Fibroblast of skin of back (primary cell): ENCODE results near the gene C1QTNF5.

Experiments
- DNase-seq: peaks from one replicate; pipeline ENCODE4 v3.0.0-alpha.2; 2013

The C1QTNF5 gene

DNA sequence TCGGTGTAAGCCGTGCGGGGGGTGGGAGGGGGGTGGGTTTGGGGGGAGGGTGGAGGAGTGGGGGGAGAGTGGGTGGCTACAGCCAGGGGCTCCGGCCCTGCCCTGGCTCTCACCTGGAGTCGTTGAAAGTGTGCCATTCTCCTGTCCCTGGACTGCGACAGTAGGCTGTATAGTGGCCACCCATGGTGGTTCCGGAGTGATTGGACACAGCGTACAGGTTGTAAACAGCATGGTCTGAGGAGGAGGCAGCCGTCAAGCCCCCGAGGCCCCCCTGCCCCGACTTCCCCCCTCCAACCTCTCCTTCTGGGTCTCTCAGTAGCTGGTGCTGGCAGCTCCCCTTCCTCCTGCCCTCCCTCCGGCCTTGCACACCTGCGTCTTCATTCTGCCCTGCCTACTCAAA is 16.4 kb upstream of the C1QTNF5 start:
- no peak for DNase-seq

DNA sequence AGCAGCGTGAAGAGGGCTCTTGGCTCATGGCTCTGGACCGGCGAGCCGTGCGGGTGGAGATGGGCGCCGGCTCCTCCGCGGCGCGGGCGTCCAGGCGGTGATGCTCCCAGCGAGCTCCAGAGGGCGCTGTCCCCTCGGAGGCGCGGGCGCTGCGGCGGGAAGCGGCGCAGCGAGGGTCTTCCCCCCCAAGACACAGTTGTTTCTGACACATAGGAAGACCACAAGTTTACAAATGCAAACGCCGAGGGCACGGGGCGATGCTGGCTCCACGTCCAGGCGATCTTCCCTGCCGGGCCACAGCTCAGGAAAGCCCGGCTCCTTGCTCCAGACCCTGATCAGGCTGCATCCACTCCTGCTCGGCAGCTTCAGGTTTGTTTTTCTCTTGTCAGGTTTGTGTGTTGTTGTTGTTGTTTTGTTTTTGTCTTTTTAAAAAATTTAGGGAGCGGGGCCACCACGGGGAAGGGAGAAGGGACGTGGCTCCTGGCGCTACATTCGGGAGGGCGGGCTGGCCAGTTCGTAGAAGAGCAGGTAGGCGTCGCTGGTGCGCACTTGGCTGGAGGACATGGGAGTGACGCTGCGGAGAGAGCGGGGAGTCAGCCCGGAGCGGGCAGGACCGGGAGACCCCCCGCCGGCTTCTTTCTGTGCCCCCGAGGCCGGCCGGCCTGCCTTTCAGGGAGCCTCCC is 15.8 kb upstream of the C1QTNF5 start:
- DNase-seq, result peak; percentile 75

DNA sequence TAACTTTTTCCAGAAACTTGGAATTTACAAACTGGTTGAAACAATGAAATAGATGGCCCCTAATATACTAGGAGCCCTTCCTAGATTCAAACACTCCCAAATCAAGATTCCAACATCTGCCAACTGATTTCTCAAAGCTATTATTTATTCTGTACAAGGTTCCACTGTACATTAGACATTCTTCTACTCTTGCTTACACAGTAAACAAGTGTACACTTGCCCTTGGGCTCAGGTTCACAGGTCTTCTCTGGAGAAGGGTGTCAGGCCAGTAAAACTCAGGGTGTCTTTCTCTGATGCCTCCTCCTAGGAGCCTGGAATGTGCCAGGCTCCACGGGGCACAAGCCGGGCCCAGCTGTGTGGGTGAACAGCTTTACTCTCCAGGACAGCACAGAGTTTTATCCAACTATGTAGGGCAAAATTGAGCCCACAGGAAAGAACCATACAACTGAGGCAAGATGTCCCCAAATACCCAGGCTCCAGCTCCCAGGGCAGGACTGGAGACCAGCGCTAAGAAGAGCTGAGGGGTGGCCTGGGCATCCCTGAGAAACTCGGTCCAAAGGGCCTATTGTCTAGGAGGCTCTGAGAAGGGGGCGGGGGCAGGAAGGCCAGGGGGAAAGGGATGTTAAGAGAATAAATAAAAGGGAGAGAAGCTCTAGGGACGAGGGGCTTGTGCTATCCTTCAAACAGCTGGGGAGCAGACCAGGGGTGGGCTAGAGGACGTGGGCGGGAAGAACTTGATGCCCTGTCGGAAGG is 14.6 kb upstream of the C1QTNF5 start:
- DNase-seq, result no peak

DNA sequence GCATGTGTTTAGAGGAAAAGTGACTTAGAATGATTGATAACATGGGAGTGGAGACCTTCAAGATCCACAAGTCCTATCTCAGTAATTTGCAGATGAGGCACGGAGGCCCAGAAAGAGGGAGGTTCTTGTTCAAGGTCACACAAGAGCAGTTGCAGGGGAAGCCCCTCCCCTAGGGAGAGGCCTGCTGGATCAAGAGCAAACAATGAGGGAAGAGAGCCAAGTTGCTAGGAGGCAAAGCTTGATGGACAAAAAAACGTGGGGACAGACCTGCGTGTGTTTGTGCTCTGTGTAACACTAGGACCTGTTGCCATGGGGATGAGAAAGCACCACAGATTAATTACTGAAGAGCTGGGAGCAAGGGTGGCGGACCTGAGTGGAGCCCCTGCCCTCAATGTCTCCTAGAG is 12.2 kb upstream of the C1QTNF5 start:
- DNase-seq, result no peak

DNA sequence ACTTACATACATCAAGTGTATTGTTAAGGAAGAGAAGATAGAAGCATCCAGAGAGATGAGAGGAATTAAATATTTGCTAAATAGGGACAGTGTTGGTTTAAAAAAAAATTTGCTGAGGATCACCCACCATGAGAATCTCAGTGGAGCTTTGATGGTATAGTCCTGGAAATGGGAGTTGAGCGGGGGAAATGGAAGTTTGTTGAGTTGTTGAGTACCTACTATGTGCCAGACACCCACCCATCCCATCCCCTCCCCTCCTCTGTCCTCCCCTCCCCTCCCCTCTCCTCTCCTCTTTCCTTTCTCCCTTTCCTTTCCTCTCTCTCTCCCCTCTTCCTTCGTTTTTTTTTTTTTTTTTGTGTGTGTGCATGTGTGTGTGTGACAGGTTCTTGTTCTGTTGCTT is 10.5 kb upstream of the C1QTNF5 start:
- no peak for DNase-seq

DNA sequence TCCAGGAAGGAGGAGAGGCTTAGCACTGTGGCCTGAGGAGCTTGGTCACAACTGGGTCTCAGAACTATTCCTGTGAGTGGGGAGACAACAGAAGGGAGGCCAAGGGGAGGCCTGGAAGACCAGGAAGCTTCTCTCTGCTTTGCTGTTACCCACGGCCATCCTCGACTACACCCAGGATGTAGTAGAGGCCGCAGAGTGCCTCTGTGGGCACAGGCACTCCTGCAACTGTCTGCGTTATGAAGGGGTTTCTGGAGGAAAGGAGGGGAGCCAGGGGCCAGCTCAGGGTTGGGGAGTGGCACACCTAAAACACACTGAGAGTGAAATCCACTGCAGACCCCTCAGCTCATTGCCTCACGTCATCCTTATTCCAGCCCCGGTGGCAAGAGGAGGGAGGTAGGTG is 9.6 kb upstream of the C1QTNF5 start:
- DNase-seq, result no peak

DNA sequence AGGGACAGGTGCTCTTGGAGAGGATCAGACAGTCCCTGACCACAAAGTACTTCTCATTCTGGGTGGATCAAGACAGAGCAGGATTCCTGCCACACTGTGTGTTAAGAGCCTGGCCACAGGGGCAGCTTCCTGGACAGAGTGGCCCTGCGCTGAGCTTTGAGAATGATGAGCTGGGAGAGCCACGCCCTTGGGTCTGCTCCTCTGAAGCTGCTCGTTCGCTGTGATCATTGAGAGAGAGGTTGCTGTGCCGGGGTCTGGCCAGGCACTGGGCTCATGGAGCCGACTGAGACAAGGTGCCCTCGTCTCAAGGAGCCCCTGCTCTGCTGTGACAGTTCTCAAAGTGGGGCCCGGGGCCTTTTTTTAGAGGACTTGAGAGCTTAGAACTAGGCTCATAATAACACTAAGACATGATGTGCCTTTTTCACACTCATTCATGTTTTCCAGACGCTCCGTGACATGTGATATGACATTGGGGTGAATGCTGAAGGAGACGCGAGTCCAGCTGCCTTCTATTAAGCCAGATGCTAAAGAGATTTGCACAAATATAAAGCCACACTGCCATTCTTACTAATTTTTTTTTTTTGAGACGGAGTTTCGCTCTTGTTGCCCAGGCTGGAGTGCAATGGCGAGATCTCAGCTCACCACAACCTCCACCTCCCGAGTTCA is 7.4 kb upstream of the C1QTNF5 start:
- DNase-seq, result no peak

DNA sequence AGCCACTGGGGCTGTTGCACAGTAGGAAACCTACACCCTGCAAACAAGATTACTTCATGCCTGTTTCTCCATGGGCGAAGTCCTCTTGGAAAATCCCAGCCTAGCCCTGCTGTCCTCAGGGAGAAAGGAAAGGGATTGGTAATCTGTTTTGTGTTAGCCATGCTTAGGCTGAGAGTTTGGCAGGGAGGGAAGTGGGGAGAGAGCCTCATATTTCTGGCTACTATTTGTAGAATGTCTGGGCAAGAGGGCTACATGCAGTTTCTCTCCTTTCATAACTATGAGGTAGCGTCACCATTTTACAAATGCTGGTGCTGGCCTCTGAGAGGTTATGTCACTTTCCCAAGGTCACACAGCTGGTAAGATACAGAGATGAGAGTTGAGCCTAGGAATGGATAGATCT is 6.6 kb upstream of the C1QTNF5 start:
- DNase-seq, result peak; percentile 73

DNA sequence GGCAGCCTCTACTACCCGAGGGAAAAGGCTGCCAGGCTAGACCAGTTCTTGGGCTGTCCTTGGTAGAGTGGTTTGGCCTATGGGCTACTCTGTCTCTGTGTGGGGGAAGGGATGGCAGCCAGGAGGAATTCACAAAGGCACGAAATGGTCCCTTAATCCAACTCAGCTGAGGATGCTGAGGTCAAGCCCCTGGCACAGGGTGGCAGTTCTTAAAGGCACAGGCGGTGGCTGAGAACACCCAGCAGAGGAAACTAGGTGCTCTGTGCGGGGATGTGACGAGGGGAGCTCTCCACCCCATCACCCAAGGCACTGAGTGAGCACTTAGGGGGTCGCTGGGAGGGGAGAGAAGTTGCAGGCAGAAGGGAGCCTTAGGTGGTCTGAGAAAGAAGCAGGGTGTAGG is 5.9 kb upstream of the C1QTNF5 start, which contains the start of gene MFRP:
TSS of gene MFRP (minus strand) at position 101 of the 400 bp plus-strand sequence. CDS start 192 bp downstream, outside the sequence.
- no peak for DNase-seq

DNA sequence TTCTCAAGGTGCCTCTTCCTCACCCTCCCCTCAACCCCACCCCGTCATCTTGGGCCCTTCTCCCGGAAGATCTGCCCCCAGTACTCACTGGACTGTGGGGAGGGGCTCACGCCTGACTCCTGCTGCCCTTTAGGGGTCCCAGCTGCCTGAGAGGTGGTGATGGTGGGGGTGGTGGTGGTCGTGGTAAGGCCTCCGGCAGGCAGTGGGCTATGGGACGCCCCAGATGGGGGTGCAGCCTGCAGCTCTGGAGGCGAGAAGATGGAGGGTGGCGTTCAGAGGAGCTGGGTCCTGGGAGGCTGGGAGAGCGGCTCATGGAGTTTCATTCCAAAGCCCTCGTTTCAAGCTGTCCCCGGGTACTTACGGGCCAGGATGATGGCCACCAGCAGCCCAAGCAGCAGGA is 5.0 kb upstream of the C1QTNF5 start:
- no peak for DNase-seq

DNA sequence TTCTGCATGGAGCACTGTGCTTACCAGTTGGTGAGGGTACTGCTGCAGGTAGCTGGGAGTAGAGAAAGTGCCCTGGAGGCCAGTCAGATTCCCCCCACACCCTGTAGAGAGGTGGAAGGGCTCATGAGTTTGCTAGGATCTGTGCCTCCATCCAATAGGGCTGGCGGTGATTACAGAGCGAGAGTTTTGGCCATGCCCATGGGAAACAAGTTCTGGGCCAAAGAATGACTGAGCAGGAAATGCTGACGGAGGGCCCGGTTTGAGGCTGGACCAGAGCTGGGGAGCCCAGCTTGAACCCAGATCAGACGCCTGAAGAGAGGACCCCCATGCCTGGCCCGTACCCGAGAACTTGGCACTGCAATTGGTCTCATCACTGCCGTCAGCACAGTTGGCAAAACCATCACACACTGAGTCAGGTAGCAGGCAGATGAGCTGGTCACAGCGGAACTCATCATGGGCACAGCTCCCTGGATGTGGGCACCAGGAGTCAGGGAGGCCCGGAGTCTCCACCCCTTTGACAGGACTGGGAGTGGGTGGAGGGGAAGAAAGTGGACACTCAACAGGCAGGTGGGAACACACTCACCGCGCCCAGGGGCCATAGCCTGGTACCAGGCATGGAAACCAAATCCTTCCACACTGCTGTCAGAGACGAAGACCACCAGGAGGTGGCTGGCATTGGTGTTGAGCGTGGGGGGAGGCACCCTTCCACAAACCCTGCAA is 3.8 kb upstream of the C1QTNF5 start:
- no peak for DNase-seq

DNA sequence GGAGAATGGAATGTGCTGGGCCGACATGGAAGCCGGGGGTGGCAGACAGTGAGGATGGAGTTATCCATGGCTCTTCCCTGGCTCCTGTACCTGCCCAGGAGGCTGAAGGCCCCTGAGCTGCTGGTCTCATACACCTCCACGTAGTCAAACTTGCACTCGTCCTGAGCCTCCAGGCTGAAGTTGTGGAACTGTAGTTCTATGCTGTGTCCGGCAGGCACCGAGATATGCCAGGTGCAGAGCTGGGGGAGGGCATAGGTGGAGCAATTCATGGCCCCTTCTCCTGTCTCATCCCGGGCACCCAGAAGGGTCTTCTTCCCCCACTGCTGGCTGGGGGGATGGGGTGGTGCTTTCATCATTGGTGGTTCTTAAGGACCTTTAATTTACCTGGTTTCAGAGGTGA is 3.0 kb upstream of the C1QTNF5 start:
- DNase-seq, result no peak

DNA sequence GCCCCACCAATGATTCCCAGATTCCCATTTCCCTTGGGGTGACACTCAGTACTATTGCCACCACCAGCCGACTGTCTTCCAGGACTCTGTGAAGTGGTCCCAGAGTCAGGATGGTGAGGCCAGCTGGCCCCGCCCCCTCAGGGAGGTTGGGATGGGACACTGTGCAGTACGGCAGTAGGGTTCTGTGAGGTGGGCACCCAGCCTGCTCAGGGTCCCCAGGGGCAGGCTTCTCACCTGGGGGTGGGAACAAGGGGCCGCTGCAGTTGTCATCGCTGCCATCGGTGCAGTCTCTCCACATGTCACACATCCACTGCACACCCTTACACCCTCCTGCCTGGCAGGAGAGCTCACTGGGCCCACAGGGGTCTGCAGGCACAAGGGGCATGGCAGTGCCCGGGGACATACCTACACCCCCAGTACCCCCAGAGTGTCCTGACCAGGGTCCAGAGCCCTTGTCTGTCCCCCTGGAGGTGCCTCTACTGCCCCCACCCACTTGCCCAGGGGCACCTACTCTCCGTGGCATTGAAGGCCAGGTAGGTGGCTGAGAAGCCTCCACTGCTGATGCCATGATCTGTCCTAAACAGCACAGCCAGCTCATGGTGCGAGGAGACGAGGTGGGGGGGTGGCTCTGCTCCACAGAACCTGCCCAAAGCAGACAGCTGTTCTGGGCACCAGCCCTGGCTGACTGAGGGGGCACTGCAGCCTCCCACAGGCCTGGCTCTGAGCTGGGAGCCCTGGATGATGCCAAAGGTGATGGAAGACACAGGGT is 1.9 kb upstream of the C1QTNF5 start:
- DNase-seq, result no peak

DNA sequence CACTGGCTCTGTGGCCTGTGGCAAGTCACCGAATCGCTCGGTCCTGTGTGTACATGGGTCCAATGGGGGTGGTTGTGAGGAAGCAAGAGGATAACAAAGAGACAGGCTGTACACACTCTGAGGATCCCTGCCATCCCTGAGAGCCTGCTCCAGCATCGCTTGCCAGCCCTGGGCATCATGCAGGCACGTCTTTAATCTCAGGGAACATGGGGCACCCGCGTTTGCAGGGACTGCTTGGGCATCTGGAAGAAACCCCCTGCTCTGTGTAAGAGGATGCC is 1.3 kb upstream of the C1QTNF5 start:
- no peak for DNase-seq

DNA sequence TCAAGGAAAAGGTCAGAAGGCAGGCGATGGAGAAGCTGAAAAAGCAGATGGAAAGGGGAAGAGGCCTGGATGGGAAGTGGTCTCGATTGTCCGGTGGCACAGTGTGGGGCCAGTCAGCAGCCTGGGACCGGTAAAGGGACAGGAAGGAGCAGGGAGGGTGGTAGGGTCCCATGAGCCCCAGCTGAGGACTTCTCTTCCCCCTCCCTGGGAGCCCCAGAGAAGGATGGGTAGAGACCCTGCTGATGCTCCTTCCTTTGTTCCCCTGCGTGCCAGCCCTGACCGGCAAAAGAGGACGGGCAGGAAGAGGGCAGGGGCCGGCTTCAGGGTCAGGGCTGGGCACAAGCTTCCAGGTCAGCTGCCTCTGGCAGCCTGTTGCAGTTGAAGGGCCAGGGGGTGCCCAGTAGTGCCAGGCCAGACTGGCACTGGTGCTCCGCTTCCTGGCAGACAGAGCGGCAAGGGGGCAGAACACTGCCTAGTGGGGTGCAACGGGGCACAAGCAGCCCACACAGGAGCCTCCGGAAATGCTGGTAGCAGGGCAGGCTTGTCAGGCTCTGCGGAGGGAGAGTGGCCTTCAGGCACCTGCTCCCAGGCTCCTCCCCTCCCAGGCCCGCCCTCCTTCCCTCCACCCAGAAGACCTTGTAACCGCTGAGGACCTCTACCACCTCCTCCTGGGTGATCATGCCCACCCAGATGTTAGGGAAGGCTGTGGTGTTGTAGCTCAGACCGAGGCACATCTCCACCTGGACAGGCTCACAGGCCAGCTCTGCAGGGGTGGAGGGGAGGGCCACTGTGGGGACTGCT is 739 bp upstream of the C1QTNF5 start:
- DNase-seq, result no peak

DNA sequence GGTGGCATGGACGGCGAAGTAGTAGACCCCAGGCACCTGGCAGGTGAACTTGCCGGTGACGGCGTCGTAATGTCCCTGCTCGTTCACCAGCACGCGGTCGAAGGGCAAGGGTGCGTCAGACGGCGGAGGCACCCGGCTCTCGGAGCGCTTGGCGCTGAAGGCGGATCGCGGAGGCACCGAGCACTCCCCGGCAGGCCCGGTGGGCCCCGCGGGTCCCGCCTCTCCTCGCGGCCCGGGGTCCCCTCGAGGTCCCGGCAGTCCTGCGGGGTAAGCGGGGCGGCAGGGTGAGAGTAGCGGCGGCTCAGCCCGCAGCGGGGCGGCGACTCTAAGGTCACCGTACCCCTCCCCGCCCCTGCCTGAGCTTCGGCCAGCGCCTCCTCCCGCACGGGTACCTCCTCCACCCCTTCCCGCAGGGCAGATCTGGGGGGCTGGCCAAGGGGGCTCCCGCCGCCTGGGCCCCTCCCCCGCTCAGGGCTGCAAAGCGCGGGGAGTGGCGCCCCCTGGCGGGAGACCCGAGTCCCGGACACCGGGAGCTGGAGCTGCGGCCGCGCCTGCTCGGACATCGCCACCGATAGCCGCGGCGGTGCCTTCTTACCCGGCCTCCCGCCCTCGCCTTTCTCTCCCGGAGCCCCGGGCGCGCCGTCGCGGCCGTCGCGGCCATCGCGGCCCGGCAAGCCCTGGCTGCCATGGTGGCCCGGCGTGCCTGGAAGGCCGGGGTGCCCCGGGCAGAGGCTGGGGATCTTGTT is 921 bp downstream of the C1QTNF5 start:
- DNase-seq, result peak; percentile 55

DNA sequence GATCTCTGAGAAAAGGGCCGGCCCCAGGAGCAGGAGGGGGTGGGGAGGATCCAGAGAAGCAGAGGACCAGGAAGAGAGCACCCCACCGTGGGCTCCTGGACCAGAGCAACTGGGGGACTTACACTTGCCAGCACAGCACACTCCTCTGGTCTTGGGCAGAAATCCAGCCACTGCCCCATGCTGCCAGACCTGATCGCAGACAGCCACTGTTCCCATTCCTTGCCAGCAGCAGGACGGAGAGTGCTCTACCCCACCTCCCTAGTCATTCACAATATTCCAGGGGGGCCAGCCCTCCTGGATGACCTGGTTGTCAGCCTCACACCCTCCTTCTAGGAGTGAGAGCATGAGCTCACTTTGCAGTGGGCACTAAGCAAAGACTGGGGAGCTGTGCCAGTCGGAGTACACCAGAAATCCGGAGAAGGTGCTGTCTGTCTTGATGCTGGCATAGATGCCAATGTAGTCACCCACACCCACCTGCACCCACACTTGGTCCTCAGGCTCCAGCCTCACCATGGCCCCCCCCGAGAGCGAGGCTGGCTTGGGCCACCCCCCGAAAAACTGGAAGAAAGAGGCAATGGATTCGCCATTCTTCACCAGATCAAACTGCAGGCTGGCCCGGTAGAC is 1.6 kb downstream of the C1QTNF5 start:
- DNase-seq, result no peak

DNA sequence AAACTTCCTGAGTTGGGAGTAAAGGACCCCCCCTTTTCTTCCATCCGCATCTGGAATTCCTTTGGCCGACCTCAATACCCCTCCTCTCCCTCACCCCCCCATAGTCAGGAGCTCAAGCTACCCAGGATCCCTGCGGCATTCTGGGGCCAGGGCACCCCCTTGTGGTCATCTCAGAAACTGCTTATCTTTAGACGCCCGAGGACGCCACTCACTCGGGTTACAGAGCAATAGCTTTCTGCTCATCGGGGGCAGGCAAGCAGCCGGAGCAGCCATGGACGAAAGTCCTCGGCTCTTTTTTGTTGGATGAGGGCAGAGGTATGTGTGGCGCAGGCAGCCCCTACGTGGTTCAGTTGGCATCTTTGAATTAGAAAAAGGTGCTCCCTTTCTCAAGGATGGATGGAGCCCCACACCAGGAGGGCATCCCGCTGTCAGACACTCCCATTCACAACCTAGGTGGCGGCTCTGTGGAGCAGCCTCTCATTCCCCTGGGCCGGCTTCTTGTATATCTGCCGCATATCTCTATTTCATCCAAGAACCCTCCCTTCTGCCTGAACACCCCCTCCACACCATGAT is 2.3 kb downstream of the C1QTNF5 start:
- peak; percentile 82 for DNase-seq

DNA sequence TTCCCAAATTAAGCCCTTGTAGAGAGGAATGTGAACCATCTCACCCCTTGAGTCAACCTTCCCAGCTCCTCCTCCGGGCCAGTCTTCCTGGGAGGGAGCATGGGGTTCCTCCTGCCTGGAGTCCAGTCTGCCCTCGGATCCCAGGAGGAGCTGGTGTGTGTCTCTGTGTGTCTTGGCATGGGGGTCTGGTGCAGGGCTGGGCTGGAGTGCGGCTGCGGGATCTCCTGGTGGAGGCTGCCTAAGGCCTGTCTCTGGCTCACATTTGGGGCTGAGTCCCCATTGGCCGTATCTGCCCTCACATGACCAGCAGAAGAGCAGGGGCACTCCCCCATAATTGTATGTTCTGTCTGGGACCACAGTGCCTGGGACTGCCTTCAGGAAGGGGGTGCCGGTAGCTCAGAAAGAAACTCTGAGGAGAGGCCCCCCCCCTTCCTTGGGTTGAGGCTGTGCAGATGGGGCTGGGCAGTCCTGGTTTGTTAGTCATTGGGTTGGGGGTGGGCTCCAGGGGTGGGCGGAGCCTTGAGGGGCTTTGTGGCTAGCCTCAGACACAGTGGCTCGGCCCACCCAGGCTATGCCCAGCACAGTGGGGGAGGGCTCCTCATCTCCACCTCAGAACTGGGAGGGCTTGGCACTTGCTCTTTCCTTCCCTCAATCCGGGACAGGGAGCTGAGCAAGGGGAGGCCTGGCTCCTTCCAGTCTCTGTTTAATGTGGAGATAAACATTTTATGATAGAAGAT is 2.9 kb downstream of the C1QTNF5 start:
- DNase-seq, result peak; percentile 89
